GM12878 (cell line): ENCODE data around the gene DNAJC4. TPM values are rescaled to one million over a fixed set of nuclear protein-coding genes. Genes with fewer than 3 reads are reported as not detected.

Experiments
- BACH1 ChIP-seq: fragments of 450-650 bp; IDR thresholded peaks from 2 replicates; pipeline ENCODE4 v1.6.1; 2017; ENCODE audit warnings: mild to moderate bottlenecking, borderline replicate concordance
- BCL11A ChIP-seq: IDR thresholded peaks from 2 replicates; pipeline ENCODE4 v1.6.1; 2011; ENCODE audit warnings: low read depth, low read length
- BCL3 ChIP-seq: IDR thresholded peaks from 2 replicates; pipeline ENCODE4 v1.6.1; 2011; ENCODE audit warnings: borderline replicate concordance, low read depth, mild to moderate bottlenecking, moderate library complexity, low read length; ENCODE audit not compliant: insufficient read depth, poor library complexity, severe bottlenecking
- CTCF ChIP-seq, 3 experiments: IDR thresholded peaks in 2 of 3; conservative IDR thresholded peaks in 1 of 3; 2 replicates each; pipeline ENCODE4 v1.5.1; 2011; ENCODE audit warnings: low read depth in 3 of 3, low read length in 3 of 3, mild to moderate bottlenecking in 3 of 3, control low read depth in 2 of 3, moderate library complexity in 2 of 3, inconsistent platforms in 1 of 3, mixed read lengths in 1 of 3; ENCODE audit not compliant: control insufficient read depth in 2 of 3, insufficient read depth in 1 of 3; ENCODE audit errors: extremely low read depth in 1 of 3
- EED ChIP-seq: sonication (generic); IDR thresholded peaks from 2 replicates; pipeline ENCODE4 v1.6.1; 2016; ENCODE audit warnings: antibody characterized with exemption, low read depth
- IKZF1 ChIP-seq: fragments of 450-650 bp; conservative IDR thresholded peaks from 2 replicates; pipeline ENCODE4 v1.6.1; 2017; ENCODE audit warnings: antibody characterized with exemption, mild to moderate bottlenecking
- IKZF2 ChIP-seq, 2 experiments: fragments of 450-650 bp; IDR thresholded peaks; 2 replicates each; pipeline ENCODE4 v1.6.1; 2017; ENCODE audit warnings: mild to moderate bottlenecking in 2 of 2, moderate library complexity in 2 of 2
- IRF3 ChIP-seq: fragments of 450-650 bp; IDR thresholded peaks from 2 replicates; pipeline ENCODE4 v1.6.1; 2014; ENCODE audit warnings: mild to moderate bottlenecking
- MEF2A ChIP-seq: IDR thresholded peaks from 2 replicates; pipeline ENCODE4 v1.6.1; 2011; ENCODE audit warnings: low read depth, mild to moderate bottlenecking, low read length, moderate library complexity; ENCODE audit not compliant: insufficient read depth
- MTA2 ChIP-seq: fragments of 450-650 bp; IDR thresholded peaks from 2 replicates; pipeline ENCODE4 v1.6.1; 2016; ENCODE audit warnings: low read depth, mild to moderate bottlenecking, moderate library complexity
- MTA3 ChIP-seq: IDR thresholded peaks from 2 replicates; pipeline ENCODE4 v1.6.1; 2012; ENCODE audit warnings: low read length, inconsistent platforms, borderline replicate concordance
- NBN ChIP-seq: fragments of 450-650 bp; IDR thresholded peaks from 2 replicates; pipeline ENCODE4 v1.6.1; 2016
- PRDM15 ChIP-seq: fragments of 450-650 bp; formaldehyde crosslinking; IDR thresholded peaks from 2 replicates; pipeline ENCODE4 v1.4.0; 2020; ENCODE audit warnings: mild to moderate bottlenecking, moderate library complexity
- RCOR1 ChIP-seq: conservative IDR thresholded peaks from 2 replicates; pipeline ENCODE4 v1.6.1; 2012; ENCODE audit warnings: low read depth, low read length, improper control_type of control experiment
- RUNX3 ChIP-seq: IDR thresholded peaks from 2 replicates; pipeline ENCODE4 v1.6.1; 2012; ENCODE audit warnings: low read length, inconsistent platforms
- SIN3A ChIP-seq: IDR thresholded peaks from 2 replicates; pipeline ENCODE4 v1.6.1; 2012; ENCODE audit warnings: low read depth, low read length, improper control_type of control experiment
- SIX5 ChIP-seq: IDR thresholded peaks from 2 replicates; pipeline ENCODE4 v1.6.1; 2011; ENCODE audit warnings: mild to moderate bottlenecking, low read depth, low read length, moderate library complexity; ENCODE audit not compliant: severe bottlenecking
- SMARCA5 ChIP-seq: fragments of 450-650 bp; IDR thresholded peaks from 2 replicates; pipeline ENCODE4 v1.6.1; 2017; ENCODE audit warnings: mild to moderate bottlenecking
- TAF1 ChIP-seq: IDR thresholded peaks from 2 replicates; pipeline ENCODE4 v1.6.1; 2011; ENCODE audit warnings: mild to moderate bottlenecking, low read depth, low read length, borderline replicate concordance
- ZBTB33 ChIP-seq: fragments of 450-650 bp; IDR thresholded peaks from 2 replicates; pipeline ENCODE4 v1.6.1; 2017; ENCODE audit warnings: mild to moderate bottlenecking
- polyA plus RNA-seq, 11 experiments: library from polyadenylated mRNA; depleted of rRNA in 4 of 11; unstranded in 6 of 11; stranded (reverse) in 5 of 11; fragments of >200 nt; fragmentation: Nextera tagmentation in 4 of 11; fragmentation: Illumina TruSeq in 1 of 11; extraction: Ambion mirVana in 4 of 11; extraction: Trizol in 1 of 11; gene quantifications; 1 replicate in 1 of 11; 2 replicates in 10 of 11; pipeline versions ENCODE4 v1.2.1 to v1.2.3, GENCODE V29; 2011 to 2016; ENCODE audit warnings: inconsistent platforms in 2 of 11, missing spikeins in 2 of 11, low read depth in 1 of 11
- total RNA-seq, 4 experiments: library from RNA; depleted of rRNA in 3 of 4; stranded (reverse); fragments of >200 nt in 3 of 4; fragmentation: Illumina TruSeq in 1 of 4; extraction: Trizol in 1 of 4; gene quantifications; 2 replicates each; pipeline versions ENCODE4 v1.2.1 to v1.2.3, GENCODE V29; 2013 to 2021

DNAJC4 gene
- total and polyA plus RNA-seq, 10 of the 15 experiments (the other 5 are each of a cell fraction or from before 2014, with no cell fraction given) = 3.7 to 64.9 (median 30.1) TPM

- TF ChIP-seq SIN3A (no peak), SMARCA5 (peak; percentile 78), TAF1 (peak; percentile 50; the same call in 1 of the 2 replicates), RCOR1 (no peak), SIX5 (no peak), ZBTB33 (no peak), IKZF1 (peak; percentile 49), BCL3 (peak; percentile 24), BCL11A (no peak), RUNX3 (0 out of 2 replicates have a peak, but pooled peaks have one; percentile 13), EED (peak; percentile 43; the same call in 1 of the 2 replicates), IKZF2 (IDR thresholded peaks at IDR 0.05) (peak; percentile 37 to 44; a peak in 2 of 4 replicates), BACH1 (no peak), MTA3 (no peak; the same call in 1 of the 2 replicates), MTA2 (no peak), CTCF (IDR thresholded peaks at IDR 0.05 in 2 of 3, conservative IDR thresholded peaks at IDR 0.05 in 1 of 3; ENCODE audit: control insufficient read depth in 2 of 3, extremely low read depth in 1 of 3, insufficient read depth in 1 of 3, low read depth in 3 of 3, low read length in 3 of 3) (peak; percentile 25 to 48 (median 36); a peak in 4 of 6 replicates), MEF2A (no peak), IRF3 (no peak), PRDM15 (CRISPR knock-in tag) (no peak), NBN (no peak)
These were observed 4.5 kb upstream of the DNAJC4 start, which contains the start of the genes NUDT22 and TRPT1 (continued) for GRCh38 chr11:64225608-64226506.
